ENCODE results near the gene GRSF1. TPM values are rescaled to one million over a fixed set of nuclear protein-coding genes. Genes with fewer than 3 reads are reported as not detected.

GRSF1 gene
- total RNA-seq, 1 donor from 2014 or later = 83.4 TPM

- H3K27ac Mint-ChIP-seq (ENCODE audit: unreplicated experiment) = no peak overlapping the region
These were observed 36.6 kb downstream of the GRSF1 start for GRCh38 chr4:70802928-70803580.

GRCh38 chr4:70801265-70801809 is 38.4 kb downstream of the GRSF1 start:
- Mint-ChIP-seq H3K9me3 (ENCODE audit: low read depth) (no peaks in the 10 kb centered on the region), H3K36me3 (ENCODE audit: low read depth) (peaks cover 18% of the 10 kb centered on the region), H3K4me3 (ENCODE audit: unreplicated experiment) (no peak overlapping the region), H3K27me3 (ENCODE audit: low read depth) (no peaks in the 10 kb centered on the region), H3K27ac (ENCODE audit: unreplicated experiment) (no peak overlapping the region), H3K4me1 (ENCODE audit: low read depth) (no peaks in the 10 kb centered on the region)
- no peak for DNase-seq (ENCODE audit: low spot score)
- no peak for TF ChIP-seq CTCF (IDR thresholded peaks at IDR 0.05)

More at GRCh38 chr4:70802928-70803580, 36.6 kb downstream of the GRSF1 start:
- no peaks in the 10 kb centered on the region for H3K27me3 Mint-ChIP-seq (ENCODE audit: low read depth)
- no peaks in the 10 kb centered on the region for H3K4me1 Mint-ChIP-seq (ENCODE audit: low read depth)
- H3K4me3 Mint-ChIP-seq (ENCODE audit: unreplicated experiment) = no peak overlapping the region
- peaks cover 12% of the 10 kb centered on the region for H3K36me3 Mint-ChIP-seq (ENCODE audit: low read depth)
- no peak for TF ChIP-seq CTCF (IDR thresholded peaks at IDR 0.05)
- H3K9me3 Mint-ChIP-seq (ENCODE audit: low read depth) = no peaks in the 10 kb centered on the region
- no peak for DNase-seq (ENCODE audit: low spot score)

- no peak for DNase-seq (ENCODE audit: low spot score)
- no peaks in the 10 kb centered on the region for H3K27me3 Mint-ChIP-seq (ENCODE audit: low read depth)
- peaks cover 28% of the 10 kb centered on the region for H3K36me3 Mint-ChIP-seq (ENCODE audit: low read depth)
- peaks cover 12% of the 10 kb centered on the region for H3K4me1 Mint-ChIP-seq (ENCODE audit: low read depth)
- H3K27ac Mint-ChIP-seq (ENCODE audit: unreplicated experiment) = peak overlapping the region; percentile 12
- TF ChIP-seq CTCF (IDR thresholded peaks at IDR 0.05) = no peak
- no peaks in the 10 kb centered on the region for H3K9me3 Mint-ChIP-seq (ENCODE audit: low read depth)
- no peak overlapping the region for H3K4me3 Mint-ChIP-seq (ENCODE audit: unreplicated experiment)
These were observed 46.1 kb downstream of the GRSF1 start for GRCh38 chr4:70793626-70794025.

GRCh38 chr4:70788733-70789132 is 51.0 kb downstream of the GRSF1 start:
- Mint-ChIP-seq H3K4me3 (ENCODE audit: unreplicated experiment) (no peak overlapping the region), H3K36me3 (ENCODE audit: low read depth) (peaks cover 25% of the 10 kb centered on the region), H3K4me1 (ENCODE audit: low read depth) (peaks cover 14% of the 10 kb centered on the region), H3K27me3 (ENCODE audit: low read depth) (no peaks in the 10 kb centered on the region), H3K9me3 (ENCODE audit: low read depth) (no peaks in the 10 kb centered on the region), H3K27ac (ENCODE audit: unreplicated experiment) (no peak overlapping the region)
- no peak for DNase-seq (ENCODE audit: low spot score)
- TF ChIP-seq CTCF (IDR thresholded peaks at IDR 0.05) = no peak

GRCh38 chr4:70787496-70787895 is 52.2 kb downstream of the GRSF1 start:
- H3K9me3 Mint-ChIP-seq (ENCODE audit: low read depth) = no peaks in the 10 kb centered on the region
- H3K4me1 Mint-ChIP-seq (ENCODE audit: low read depth) = peaks cover 14% of the 10 kb centered on the region
- H3K4me3 Mint-ChIP-seq (ENCODE audit: unreplicated experiment) = no peak overlapping the region
- H3K36me3 Mint-ChIP-seq (ENCODE audit: low read depth) = peaks cover 25% of the 10 kb centered on the region
- TF ChIP-seq CTCF (IDR thresholded peaks at IDR 0.05) = no peak
- no peak for DNase-seq (ENCODE audit: low spot score)
- no peak overlapping the region for H3K27ac Mint-ChIP-seq (ENCODE audit: unreplicated experiment)
- no peaks in the 10 kb centered on the region for H3K27me3 Mint-ChIP-seq (ENCODE audit: low read depth)
